Activated T-cell treated with anti-CD3 and anti-CD28 coated beads, Interleukin-2, amount 50 U/mL, for 1 hour (primary cell): Measurements from ENCODE around the gene BET1.

Experiments used
- DNase-seq: peaks from one replicate; pipeline ENCODE4 v3.0.0-alpha.2; 2020

BET1 gene

DNA sequence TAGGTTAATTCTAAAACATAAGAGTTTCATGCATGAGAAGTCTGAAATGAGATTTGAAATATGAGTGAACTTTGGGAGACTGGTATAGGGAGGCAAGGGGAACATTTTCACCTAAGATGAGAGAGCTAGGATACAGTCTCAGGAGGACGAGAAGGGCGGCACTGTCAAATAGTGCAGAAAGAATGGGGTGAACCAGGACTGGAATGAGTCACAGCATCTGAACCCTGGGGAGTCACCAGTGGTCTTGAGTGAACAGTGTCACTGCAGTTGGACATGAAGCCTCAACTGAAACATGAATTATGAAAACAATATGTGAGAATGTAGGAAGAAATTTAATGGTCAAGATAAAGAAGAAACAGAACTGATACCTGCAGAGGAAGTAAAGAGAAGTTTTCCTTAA lies 48.9 kb downstream of the BET1 start:
- DNase-seq: no peak

DNA sequence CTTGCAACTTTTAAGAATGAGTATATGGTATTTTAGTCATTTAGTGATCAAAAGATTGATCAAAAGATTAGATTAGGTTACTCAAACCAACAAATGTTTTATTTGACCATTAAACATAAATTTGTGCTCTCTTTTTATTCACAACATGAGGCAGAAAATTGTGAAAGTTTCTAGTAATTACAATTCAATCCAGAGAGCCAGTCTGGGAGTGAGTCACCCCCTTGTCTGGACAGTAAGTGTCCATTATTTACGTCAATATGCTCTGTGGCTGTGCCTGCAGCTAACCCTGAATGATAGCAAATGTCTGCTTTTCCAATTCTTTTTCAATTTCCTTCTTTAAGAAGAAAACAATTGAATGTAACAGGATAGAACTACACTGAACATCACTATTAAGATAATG lies 54.7 kb downstream of the BET1 start:
- no peak for DNase-seq

DNA sequence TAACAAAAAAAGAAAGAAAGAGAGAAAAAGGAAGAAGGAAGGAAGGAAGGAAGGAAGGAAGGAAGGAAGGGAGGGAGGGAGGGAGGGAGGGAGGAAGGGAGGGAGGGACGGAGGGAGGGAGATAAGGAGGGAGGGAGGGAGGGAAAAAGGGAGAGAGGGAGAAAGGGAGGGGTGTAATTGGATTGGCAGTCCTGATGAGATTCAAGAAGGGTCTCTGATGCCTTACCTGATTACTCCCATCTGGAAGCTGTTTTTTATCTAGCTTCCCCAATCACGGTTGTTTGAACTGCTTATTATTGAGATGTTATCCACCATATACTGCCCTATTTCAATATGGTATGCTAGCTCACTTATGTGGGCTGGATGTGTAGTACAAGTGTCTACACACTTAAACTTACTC lies 55.3 kb downstream of the BET1 start:
- no peak for DNase-seq

DNA sequence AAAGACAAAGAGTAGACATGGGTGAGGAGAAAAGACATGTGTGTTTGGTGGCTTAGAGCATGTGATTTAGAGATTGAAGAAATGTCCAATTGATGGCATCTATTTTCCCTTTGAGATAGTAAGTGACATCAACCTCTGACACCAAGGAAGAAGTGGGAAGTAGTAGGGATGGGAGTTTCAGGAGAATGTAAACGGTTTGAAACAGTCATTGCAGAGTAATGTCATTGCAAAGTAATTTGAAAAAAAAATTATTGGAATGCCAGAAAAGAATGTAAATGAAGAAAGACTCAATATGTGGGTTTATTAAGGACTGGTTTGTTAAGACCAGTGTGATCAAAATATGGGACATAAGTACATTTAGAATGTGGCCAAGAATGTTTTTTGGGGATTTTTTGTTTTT lies 56.0 kb downstream of the BET1 start:
- DNase-seq: no peak

DNA sequence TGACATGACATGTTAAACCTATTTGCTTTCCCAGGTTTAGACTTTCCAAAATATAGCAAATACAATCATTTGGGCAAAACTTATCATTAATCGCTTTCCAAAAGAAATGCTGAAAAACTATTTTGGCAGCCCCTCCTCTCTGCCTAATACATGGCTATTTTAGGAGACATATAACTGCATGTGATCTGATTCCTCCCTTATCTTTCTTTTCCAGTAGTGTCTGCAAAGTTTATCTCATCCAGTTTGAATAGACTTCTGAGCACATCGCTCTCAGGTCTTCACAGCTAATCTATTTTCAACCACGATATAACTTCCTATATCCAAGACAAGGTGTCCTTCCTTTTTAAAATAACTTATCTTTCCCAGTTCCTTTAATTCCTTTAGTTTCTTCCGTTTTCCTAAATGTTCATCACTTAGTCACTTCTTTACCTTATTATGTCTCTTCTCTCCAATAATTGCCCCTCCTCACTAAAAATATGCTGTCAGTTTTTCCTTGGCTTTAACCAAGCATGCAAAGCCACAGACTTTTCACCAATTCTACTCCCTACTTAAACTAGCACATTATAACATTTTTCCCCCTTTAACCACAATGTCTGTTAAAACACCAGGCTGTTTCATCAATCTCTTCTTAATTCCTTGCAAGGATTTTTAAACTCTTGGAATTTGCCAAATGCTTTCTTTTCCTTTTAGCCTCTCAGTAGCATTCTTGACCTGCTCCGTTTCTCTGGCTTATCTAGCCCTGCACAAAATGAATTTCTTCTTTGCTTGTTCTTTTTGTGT lies 58.2 kb downstream of the BET1 start:
- no peak for DNase-seq

DNA sequence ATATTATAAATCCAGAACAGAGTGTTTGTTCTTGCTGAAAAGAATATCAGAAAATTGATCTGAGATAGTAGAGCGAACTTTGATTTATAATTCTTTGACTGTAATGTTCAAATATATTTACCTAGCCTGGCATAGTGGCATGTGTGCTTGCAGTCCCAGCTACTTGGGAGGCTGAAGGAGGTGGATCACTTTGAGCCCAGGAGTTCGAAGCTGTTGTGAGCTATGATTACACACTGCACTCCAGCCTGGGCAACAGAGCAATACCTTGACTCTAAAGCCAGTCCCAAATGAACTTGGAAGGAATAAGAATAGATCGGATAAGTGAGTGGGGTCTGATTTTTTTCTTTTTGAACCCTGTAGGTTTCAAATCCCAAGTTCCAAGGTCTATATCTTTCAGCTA lies 59.1 kb downstream of the BET1 start:
- no peak for DNase-seq

DNA sequence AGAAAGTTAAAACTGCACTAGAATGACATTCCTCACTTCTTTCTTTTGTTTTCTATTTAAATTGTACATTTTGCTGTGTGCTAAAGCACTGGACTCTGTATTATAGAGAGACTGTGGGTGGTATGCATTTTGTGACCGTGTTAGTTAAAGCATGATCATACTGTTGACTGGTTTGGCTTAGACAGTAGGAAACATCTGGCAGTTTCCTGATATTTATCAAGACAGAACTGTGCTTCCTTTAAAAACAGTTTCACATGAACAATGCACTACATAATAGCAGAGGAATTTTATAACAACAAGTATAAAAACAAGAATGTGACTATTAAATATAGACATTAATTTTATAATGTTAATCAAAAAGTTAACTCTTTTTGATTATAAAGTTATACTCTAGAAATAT lies 59.5 kb downstream of the BET1 start:
- DNase-seq: no peak

DNA sequence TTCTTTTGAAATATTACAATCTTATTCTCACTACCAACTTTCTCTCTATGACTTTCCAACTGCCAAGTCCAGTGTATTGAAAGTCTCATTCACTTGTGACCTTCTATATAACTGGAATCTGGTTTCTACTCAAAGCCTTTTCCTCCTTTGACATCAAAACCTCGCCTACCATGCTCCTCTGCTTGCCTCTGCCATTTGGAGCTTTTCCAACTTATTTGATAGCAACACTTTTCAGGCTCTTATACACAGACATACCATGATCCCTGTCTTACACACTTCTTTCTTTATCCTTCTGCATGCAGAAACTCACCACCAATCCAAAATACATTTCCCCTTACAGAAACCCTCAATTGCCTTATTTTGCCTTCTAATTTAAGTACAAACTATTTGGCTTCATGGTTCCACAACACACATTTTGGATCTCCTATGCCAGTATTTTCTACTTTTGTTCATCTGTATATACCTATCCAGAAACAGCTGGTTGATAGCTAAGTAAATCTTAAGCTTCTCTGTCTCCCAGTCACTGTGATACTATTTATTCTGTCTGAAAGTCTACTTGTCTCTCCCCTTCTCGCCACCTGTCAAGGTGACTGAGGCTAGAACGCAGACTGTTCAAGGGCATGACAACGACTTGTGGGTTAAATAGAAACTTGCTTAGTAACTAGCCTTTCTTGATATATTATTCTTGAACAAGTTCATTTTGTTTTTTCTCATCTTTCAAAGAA lies 60.2 kb downstream of the BET1 start:
- DNase-seq: no peak
